NCI-H1105 treated with DMSO at 0.1 percent for 48 hours (cell line): ENCODE data around the gene SOX18.

ENCODE experiments used
- DNase-seq: peaks from one replicate; lab custom pipeline; 2025; lab: John Stamatoyannopoulos, UW

SOX18 gene

GRCh38 chr20:64051561-64052325 is 2.3 kb upstream of the SOX18 start:
- no peak for DNase-seq

- DNase-seq = no peak
Observed at GRCh38 chr20:64051033-64051452, 1.6 kb upstream of the SOX18 start.

DNA sequence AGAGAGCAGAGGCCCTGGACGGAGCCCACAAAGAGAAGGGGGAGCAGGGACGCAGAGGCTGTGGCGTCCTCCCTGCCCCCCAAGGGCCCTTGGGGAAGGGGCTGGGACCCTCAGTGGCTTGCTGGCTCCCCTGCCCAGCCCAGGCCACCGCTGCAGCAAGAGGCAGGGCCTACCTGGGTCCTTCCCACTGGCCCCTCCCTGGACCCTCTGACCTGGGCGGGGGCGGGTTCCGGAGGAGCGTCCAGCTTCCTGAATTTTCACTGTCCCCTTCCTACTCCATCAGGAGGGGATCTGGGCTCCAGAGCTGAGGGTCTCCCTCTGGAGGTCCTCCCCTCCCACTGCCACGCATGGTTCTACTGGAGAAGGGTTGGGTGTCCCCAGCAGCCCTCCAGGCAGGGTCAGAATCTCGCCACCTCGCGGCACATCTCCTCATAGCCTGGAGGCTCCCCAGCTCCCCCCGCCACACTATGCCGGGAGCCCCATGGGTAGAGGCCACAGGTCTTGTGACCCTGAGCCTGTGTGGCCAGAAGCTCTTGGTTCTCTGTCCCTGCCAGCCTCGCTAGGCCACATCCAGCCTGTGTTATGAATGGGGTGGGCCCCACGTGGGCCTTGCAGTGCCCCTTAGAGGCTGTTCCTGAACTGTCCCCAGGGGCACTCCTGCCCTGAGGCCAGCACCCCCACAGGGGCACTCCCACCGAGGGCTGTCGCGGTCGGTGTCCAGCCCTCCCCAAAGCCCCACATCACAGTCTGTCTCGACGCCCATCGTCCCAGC is 1.0 kb upstream of the SOX18 start:
- no peak for DNase-seq

GRCh38 chr20:64049878-64050260 is 430 bp upstream of the SOX18 start:
- DNase-seq = no peak

- DNase-seq = no peak
Observed at GRCh38 chr20:64048402-64049044, 916 bp downstream of the SOX18 start.

- DNase-seq = no peak
Observed at GRCh38 chr20:64047968-64048401, 1.5 kb downstream of the SOX18 start.

- DNase-seq = no peak
Observed at GRCh38 chr20:64047046-64047389, 2.4 kb downstream of the SOX18 start.

- DNase-seq = no peak
Observed at GRCh38 chr20:64045346-64046011, 4.0 kb downstream of the SOX18 start.

GRCh38 chr20:64044484-64045247 is 4.8 kb downstream of the SOX18 start:
- no peak for DNase-seq

DNA sequence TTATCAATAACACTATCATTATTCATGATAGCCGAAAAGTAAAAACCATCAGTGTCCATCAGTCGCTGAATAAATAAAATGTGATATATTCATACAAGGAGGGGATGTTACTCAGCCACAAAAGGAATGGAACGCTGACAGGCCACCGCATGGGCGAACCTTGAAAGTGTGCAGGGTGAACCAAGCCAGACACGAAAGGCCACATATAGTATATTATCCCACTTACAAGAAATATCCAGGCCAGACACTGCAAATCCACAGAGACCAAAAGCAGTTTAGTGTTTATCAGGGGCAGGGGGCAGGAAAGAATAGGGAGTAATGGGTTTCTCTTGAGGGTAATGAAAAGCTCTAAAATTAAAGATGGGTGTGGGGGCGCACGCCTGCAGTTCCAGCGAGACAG is 5.7 kb downstream of the SOX18 start:
- no peak for DNase-seq

- no peak for DNase-seq
Observed at GRCh38 chr20:64042054-64042781, 7.2 kb downstream of the SOX18 start.

- no peak for DNase-seq
Observed at GRCh38 chr20:64041781-64042053, 7.7 kb downstream of the SOX18 start.

GRCh38 chr20:64041040-64041780 is 8.2 kb downstream of the SOX18 start:
- no peak for DNase-seq

DNA sequence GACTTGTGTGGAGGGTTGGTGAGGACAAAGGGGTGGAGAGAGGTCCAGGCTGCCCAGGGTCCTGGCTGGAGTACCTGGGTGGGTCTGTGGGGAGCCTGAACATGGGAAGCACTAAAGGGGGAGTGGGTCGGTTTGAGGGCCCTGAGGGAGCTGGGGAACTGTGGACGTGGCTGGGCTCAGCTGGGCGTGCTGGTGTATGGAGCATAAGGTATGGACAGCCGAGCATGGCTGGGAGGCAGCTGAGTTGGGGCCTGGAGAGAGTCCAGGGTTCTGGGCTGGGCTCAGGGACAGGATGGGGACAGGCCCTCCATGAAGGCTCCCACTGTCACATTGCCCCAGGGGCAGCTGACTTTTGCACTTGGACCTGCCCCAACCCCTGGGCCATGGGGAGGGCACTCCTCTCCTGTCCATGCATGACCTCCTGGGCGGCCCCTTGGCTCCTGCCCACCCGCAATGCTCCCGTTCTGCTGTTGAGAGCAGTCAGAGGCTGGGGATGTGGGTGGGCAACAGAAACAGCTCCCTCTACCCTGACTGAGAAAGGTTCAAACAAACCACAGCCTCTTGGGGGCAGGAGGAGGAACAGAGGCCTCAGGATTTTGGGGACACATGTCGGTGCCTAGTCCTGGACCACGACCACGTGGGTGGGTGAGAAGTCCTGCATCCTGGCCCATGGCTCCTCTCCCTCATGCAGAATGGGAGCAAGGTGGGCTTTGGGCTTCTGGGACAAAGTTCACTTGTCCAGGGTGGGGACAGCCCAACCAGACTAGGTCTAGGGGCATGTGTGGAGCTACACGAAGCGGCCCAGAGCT is 9.0 kb downstream of the SOX18 start:
- DNase-seq = no peak

- no peak for DNase-seq
Observed at GRCh38 chr20:64039293-64040160, 9.9 kb downstream of the SOX18 start.

GRCh38 chr20:64038565-64039292 is 10.7 kb downstream of the SOX18 start:
- peak; percentile 60 for DNase-seq

GRCh38 chr20:64038224-64038564 is 11.2 kb downstream of the SOX18 start:
- DNase-seq = peak; percentile 50
